Prostate gland (tissue), 2 donors: ENCODE data around the gene ST6GALNAC3. TPM values are rescaled to one million over a fixed set of nuclear protein-coding genes. Genes with fewer than 3 reads are reported as not detected.

Experiments
- DNase-seq: peaks from one replicate; pipeline ENCODE4 v3.0.0-alpha.2; 2019; ENCODE audit warnings: low spot score
- H3K27ac ChIP-seq, 2 donors: fragments of 200-600 bp; sonication (generic); 2 replicates each; pipeline ENCODE4 v1.5.1; 2017 to 2019
- H3K27me3 ChIP-seq: fragments of 200-600 bp; sonication (generic); replicated peaks from 2 replicates; pipeline ENCODE4 v1.5.1; 2019; ENCODE audit not compliant: insufficient read depth
- H3K36me3 ChIP-seq, 2 donors: fragments of 200-600 bp; sonication (generic); 1 replicate in 1 of 2; 2 replicates in 1 of 2; pipeline versions ENCODE4 v1.5.1 to v1.8.1; 2017 to 2019
- H3K4me1 ChIP-seq: fragments of 200-600 bp; sonication (generic); replicated peaks from 2 replicates; pipeline ENCODE4 v1.5.1; 2019
- H3K4me3 ChIP-seq, 2 donors: fragments of 200-600 bp; sonication (generic); 2 replicates each; pipeline ENCODE4 v1.5.1; 2017 to 2019
- H3K9me3 ChIP-seq: fragments of 200-600 bp; sonication (generic); 2 replicates; pipeline ENCODE4 v1.5.1; 2017
- CTCF ChIP-seq, 4 experiments: fragments of 200-600 bp in 2 of 4; fragments of 450-650 bp in 2 of 4; sonication (generic) in 2 of 4; IDR thresholded peaks; 1 replicate in 3 of 4; 2 replicates in 1 of 4; pipeline ENCODE4 v1.5.1; 2016 to 2019; ENCODE audit warnings: antibody characterized with exemption in 4 of 4, mild to moderate bottlenecking in 2 of 4, moderate library complexity in 2 of 4
- POLR2A ChIP-seq: fragments of 450-650 bp; IDR thresholded peaks from one replicate; pipeline ENCODE4 v1.6.1; 2016; ENCODE audit warnings: antibody characterized with exemption, mild to moderate bottlenecking
- POLR2AphosphoS5 ChIP-seq: sonication (generic); formaldehyde crosslinking; IDR thresholded peaks from one replicate; pipeline ENCODE4 v1.6.1; 2017; ENCODE audit warnings: antibody characterized with exemption
- WGBS: methylation state at CpG from one replicate; pipeline ENCODE4 v1.1.5; 2018; 5-methylcytosine and 5-hydroxymethylcytosine counted together
- intact Hi-C: fragments of 100-400 bp; cut with DNase I; formaldehyde crosslinking; loops from one replicate; pipeline ENCODE4 v1.14.2; 2022
- total RNA-seq, 2 donors: library from RNA; depleted of rRNA; stranded (reverse); fragments of >200 nt; gene quantifications; one replicate each; pipeline ENCODE4 v1.1.0, GENCODE V29; 2016

The ST6GALNAC3 gene
- total RNA-seq, 2 donors from 2014 or later = 0.41 to 0.80 TPM

GRCh38 chr1:76075877-76076276 is 1.3 kb downstream of the ST6GALNAC3 start:
- Histone ChIP-seq H3K4me1 (peaks cover 3% of the 10 kb centered on the region), H3K4me3 (no peak overlapping the region), H3K27ac (no peak overlapping the region), H3K36me3 (no peaks in the 10 kb centered on the region), H3K27me3 (peaks cover 2% of the 10 kb centered on the region), H3K9me3 (no peaks in the 10 kb centered on the region)
- intact Hi-C loops = no loop called here
- DNase-seq = no peak
- TF ChIP-seq POLR2AphosphoS5 (no peak), POLR2A (no peak), CTCF (IDR thresholded peaks at IDR 0.05) (no peak)
- 82% methylated on average over 5 of the region's 5 CpGs for WGBS

- H3K27me3 ChIP-seq = peaks cover 2% of the 10 kb centered on the region
- H3K4me1 ChIP-seq = peaks cover 5% of the 10 kb centered on the region
- no peak for DNase-seq
- intact Hi-C loops = no loop called here
- no peaks in the 10 kb centered on the region for H3K36me3 ChIP-seq
- no peaks in the 10 kb centered on the region for H3K9me3 ChIP-seq
- 87% methylated on average over 7 of the region's 7 CpGs for WGBS
- H3K4me3 ChIP-seq = no peak overlapping the region
- H3K27ac ChIP-seq = no peak overlapping the region
- TF ChIP-seq POLR2A = no peak
- TF ChIP-seq POLR2AphosphoS5 = no peak
- no peak for TF ChIP-seq CTCF (IDR thresholded peaks at IDR 0.05)
These were observed 5.1 kb downstream of the ST6GALNAC3 start for GRCh38 chr1:76079475-76080227.

- TF ChIP-seq POLR2AphosphoS5 = no peak
- TF ChIP-seq POLR2A = no peak
- TF ChIP-seq CTCF (IDR thresholded peaks at IDR 0.05) = no peak
- no peaks in the 10 kb centered on the region for H3K27me3 ChIP-seq
- peaks cover 5% of the 10 kb centered on the region for H3K4me1 ChIP-seq
- intact Hi-C loops = no loop called here
- no peak overlapping the region for H3K27ac ChIP-seq
- WGBS = 56% methylated on average over 4 of the region's 4 CpGs
- no peak for DNase-seq
- H3K36me3 ChIP-seq = no peaks in the 10 kb centered on the region
- no peaks in the 10 kb centered on the region for H3K9me3 ChIP-seq
- H3K4me3 ChIP-seq = no peak overlapping the region
These were observed 6.1 kb downstream of the ST6GALNAC3 start for GRCh38 chr1:76080552-76081079.

GRCh38 chr1:76082062-76082461 is 7.5 kb downstream of the ST6GALNAC3 start:
- Histone ChIP-seq H3K27me3 (no peaks in the 10 kb centered on the region), H3K36me3 (no peaks in the 10 kb centered on the region), H3K4me1 (peaks cover 5% of the 10 kb centered on the region), H3K27ac (no peak overlapping the region), H3K9me3 (no peaks in the 10 kb centered on the region), H3K4me3 (no peak overlapping the region)
- TF ChIP-seq POLR2A (no peak), POLR2AphosphoS5 (no peak), CTCF (IDR thresholded peaks at IDR 0.05) (no peak)
- 78% methylated on average over 4 of the region's 4 CpGs for WGBS
- intact Hi-C loops = no loop called here
- DNase-seq = no peak

GRCh38 chr1:76083189-76083588 is 8.6 kb downstream of the ST6GALNAC3 start:
- 96% methylated on average over 10 of the region's 10 CpGs for WGBS
- no peak for DNase-seq
- no peak for TF ChIP-seq CTCF (IDR thresholded peaks at IDR 0.05)
- TF ChIP-seq POLR2A = no peak
- TF ChIP-seq POLR2AphosphoS5 = no peak
- Histone ChIP-seq H3K36me3 (no peaks in the 10 kb centered on the region), H3K27me3 (no peaks in the 10 kb centered on the region), H3K9me3 (no peaks in the 10 kb centered on the region), H3K27ac (no peak overlapping the region), H3K4me3 (no peak overlapping the region), H3K4me1 (peaks cover 5% of the 10 kb centered on the region)
- intact Hi-C loops = no loop called here
